GM18873 (cell line): ENCODE results near the gene PRIMA1.

Experiments used
- ATAC-seq: cut with Tn5 transposase; IDR thresholded peaks from one replicate; pipeline ENCODE4 v1.9.1; 2021; ENCODE audit warnings: mild to moderate bottlenecking, moderate library complexity, moderate number of reproducible peaks; ENCODE audit not compliant: unreplicated experiment, low FRiP score

PRIMA1 gene

DNA sequence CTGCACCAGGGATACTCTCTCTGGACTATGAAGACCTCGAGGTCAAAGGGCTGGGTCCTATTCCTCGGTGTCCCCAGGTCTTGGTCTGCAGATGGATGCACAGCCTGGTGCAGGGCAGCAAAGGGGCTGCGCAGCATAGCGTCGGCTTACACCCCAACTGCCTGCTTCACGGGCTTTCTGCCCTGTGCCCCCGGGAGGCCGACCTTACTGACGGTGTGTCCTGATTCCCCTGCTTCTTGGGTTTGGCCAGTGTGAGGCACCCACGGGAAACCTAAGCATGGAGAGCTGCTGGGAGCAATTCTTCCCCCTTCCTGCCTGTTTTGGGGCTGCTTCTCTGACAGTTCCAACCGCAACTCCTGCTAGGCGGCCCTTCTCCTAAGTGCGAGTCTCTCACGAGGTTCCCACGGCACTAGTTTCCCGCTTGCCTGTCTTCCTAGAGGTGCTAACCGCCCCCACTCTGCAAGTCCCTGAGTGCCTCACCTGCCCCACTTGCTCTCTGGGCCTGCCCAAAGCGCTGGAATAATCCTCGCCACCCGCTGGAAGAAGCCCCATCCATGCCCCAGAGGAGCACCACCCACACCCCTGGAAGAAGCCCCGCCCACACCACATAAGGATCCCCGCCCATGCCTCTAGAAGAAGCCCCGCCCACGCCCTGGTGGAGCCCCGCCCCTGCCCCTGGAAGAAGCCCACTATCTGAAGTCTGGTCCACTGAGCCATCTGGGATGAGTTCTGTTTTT is 54.0 kb downstream of the PRIMA1 start:
- no peak for ATAC-seq

DNA sequence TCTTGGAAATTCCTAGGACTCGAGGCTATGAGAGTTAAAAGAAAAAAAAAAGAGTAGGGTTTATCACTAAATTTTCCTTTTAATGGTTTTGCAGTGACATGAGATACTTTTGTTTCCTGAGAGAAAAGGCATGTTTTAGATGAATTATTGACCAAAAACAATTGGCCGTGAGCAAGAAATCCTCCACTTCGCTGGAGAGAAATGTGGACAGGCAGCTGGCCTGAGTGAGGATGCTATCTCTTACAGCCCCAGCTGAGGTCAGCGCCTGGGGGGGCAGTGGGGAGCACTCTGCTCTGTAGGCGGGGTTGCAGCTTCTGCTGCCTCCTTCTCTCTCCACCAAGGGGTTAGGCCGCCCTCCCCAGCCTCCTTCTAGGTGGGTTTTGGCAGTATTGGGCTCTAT is 54.7 kb downstream of the PRIMA1 start:
- no peak for ATAC-seq

DNA sequence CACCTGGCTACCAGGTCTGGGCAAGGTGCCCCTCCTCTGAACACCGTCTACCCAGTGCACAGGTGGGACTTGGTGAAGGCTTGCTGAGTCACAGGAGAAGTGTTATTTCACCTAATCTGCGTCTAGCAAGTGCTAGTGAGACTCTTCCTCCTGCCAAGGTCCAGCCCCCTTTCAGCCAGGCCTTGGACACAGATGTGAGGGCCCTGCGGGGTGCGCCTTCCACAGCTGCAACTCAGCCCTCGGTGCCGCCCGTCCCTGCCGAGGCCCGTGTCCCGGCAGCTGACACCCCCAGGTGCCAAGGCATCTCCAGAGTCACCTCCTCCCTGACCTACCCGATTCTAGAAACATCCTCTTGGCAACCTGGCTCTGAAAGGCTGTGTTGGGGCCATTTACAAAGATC is 55.1 kb downstream of the PRIMA1 start:
- no peak for ATAC-seq

DNA sequence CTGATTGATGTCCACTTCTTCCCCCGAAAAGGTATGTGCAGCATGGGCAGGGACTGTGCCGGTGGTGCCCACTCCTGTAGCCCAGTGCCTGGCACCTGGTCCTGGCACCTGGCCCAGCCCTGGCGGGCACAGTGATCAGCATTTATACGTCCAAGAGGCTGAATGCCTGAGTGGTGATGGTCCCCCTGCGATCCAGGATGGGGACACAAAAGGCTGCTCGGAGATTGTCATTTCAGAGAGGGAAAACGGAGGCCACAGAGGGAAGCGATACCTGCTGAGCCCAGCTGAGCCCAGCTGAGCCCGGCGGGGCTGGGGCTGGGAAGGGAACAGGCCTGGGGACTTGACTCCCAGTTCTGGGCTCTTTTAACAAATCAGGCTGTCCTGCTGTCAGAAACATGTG is 55.8 kb downstream of the PRIMA1 start:
- no peak for ATAC-seq

DNA sequence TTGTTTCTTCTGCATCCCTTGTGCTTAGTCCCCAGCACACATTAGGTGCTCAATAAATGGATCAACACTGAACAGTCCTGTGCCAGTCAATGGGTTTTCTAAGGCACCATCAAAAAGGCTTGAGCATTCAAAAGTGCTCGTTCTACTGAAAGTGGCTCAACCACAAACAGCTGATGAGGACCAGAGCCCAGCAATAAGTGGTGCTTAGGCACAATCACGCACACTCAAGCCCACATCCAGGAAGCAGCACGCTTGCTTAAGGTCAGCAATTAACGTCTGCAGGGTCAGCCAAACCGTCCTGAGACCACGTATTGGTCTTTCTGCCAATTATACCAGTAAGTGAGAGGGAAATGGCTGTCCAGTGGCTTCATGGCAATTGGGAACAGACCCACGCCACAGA is 56.5 kb downstream of the PRIMA1 start:
- ATAC-seq = no peak

DNA sequence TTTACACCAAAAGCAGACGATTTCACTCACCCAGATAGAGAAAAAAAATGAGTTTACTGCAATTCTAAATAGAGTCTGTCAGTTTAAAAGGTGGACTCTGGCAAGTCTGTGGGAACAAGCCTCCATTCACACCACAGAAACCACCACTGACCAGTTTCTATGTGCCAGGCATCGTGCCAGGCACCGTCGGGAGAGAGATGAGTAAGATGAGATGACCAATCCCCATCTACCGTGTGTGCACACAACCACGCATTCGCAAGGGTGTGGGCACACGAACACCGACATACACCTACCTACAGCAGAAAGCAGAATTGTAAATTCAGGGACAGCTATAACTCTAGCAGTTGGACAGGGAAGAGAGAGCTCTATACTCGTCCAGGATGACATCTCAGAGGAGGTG is 58.3 kb downstream of the PRIMA1 start:
- ATAC-seq = no peak

DNA sequence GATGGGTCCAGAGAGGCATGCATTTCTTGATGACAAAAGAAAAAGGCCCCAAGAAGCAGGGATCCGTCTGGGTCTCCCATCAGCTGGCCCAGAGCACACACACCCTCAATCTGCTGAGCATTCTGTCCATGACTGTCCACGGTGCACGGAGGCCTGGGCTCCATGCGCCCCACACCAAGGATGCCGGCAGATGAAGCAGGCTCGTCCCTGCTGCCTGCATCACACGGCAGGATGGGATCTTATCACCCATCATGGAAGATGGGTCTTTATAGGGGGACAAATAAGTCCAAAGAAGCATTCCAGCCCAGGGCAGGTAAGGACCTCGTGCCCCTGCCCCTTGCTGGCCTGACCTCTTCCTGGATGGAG is 59.7 kb downstream of the PRIMA1 start:
- ATAC-seq = no peak

DNA sequence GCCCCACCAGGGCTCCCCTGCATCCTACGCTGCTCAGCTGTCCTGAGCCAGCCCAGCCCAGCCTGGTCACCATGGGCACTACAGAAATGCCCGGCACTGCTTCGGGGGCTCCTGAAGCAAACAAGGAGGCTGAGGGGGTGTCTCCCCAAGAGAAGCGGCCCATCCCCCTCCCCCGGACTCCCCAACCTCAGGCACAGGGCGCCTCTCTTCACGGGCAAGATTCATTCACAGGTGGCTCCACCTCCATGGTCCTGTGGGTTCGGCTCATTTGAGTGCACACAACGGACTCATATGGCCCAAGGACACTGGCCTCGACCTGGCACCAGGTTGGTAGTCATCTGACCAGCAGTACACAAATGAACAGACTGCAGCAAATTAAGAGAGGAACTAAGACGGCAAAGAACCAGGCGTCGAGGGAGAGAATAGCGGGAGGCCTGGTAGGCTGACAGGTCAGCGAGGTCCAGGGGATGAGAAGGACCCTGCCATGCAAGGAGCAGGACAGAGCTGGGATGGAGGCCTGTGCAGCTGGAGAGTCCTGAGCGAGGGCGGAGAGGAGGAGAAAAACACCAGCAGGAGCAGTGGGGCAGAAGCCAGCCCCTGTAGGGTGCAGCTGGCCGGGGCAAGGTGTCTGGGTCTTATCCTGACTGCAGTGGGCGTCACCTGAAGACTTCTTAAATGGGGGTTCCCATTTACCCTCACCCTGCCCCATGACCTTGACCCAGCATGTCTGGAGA is 60.2 kb downstream of the PRIMA1 start:
- ATAC-seq = no peak

DNA sequence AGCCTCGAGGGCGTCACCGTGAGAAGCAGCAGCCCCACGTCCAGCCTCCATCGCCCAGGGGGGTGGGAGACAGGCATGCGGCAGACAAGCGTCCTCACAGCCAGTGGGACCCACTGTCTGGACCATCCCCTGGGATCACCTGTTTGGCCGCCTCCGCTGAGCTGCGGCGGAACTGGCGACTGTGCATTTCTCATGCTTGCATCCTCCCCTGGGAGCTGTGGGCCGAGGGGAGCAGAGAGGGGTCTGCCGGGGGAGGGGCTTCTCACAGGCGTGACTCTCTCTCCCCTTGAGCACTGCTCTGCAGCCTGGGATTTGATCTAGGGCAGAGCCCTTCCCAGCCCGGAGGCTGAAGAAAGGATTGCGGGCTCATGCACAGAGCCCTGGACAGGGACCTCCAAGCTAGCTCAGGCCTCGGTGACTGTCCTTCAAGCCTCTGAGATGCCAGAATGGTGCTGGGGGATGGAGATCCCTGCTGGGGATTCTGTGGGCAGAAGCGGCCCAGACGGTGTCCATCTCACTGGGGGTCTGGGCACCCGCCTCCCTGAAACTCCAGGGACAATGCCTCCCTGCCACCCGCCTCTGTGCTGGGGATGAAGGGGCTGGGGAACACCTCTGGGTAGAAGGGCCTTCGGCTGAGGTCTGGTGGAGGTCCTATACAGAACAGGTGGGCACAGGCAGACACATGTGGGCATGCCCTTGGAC is 61.1 kb downstream of the PRIMA1 start:
- ATAC-seq = no peak

DNA sequence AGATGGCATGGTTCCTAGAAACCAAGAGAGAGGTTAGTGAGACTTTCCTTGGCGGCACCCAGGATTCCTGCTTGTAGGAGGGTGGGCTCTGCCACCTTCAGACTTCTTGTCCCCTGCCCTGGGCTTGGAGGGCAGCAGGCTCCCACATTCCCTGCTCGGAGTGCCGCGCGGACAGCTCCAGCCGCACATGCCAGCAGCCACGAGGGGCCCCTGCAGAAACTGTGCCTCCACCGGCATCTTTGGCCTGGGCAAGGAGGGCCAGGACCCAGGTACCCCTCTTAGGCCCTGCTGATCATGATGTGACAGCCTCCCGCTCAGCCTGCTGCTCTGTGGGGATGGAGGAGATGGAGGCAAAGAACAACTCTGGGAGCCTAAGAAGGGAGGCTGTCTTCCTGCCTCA is 62.3 kb downstream of the PRIMA1 start:
- ATAC-seq = no peak

DNA sequence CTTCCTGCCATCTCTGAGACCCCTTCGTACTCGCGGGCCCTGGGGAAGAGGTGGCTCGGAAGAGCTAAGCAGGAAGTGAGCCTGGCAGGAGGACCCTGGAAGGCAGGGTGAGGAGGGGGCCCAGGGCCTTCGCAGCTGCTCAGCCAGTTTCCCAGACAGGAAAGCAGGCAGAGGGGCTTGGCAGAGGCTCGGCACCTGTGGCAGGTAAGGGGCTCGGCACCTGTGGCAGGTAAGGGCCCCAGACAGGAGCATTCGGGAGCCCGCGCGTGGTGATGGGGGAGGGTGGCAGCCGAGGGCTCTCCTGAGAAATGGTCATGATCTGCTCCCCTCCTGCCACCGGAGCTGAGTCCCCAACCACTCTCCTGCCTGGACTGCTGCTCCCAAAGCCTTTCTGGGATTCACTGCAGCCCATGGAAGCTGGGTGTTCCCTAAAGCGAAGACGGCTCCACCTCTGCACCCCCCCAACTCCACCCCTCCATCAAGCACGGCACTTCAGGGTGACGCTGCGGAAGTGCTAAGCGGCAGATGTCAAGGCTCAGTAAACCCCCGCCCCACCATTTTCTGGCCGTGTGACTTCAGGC is 63.2 kb downstream of the PRIMA1 start:
- ATAC-seq = no peak

DNA sequence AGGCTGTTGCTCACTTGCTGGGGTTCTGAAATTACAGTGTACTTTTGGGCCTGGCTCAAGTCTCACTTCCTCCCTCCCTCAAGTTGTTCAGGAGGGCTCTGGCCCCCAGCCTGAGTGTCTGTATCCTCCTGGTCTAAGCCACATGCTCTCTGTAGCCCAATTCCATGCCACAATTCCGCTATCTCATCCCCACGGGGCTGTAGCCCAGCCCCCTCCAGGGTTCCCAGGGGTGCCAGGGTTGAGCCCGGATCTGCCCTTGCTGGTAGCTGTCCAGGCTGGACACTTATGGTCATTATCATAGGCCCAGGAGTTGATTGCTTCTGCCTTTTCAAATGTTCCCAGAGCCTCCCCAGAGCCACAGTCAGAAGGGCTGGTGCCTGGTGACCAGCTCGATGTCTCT is 65.3 kb downstream of the PRIMA1 start:
- no peak for ATAC-seq

DNA sequence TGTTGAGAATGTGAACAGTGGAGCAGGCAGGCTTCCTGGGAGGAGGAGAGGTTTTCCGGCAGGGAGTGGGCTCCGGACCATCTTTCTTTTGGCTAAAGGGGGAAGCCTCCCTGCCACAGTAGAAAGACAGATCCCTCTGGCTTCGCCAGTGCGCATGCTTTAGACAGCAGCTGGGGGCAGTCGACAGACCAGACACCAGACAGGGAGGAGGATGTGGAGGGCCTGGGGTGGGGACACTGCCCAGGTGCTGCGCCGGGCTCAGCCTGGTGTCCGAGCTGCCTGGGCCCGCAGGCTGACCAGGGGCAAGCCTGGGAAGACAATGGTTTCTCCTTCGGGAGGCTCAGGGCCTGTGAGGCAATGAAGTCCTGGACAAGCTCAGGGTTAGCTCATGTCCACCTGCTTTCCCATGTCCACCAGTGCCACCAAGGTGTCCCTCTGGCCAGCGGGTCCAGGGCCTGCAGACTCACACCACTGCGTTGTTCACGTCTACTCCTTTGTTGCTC is 67.3 kb downstream of the PRIMA1 start:
- ATAC-seq = no peak

DNA sequence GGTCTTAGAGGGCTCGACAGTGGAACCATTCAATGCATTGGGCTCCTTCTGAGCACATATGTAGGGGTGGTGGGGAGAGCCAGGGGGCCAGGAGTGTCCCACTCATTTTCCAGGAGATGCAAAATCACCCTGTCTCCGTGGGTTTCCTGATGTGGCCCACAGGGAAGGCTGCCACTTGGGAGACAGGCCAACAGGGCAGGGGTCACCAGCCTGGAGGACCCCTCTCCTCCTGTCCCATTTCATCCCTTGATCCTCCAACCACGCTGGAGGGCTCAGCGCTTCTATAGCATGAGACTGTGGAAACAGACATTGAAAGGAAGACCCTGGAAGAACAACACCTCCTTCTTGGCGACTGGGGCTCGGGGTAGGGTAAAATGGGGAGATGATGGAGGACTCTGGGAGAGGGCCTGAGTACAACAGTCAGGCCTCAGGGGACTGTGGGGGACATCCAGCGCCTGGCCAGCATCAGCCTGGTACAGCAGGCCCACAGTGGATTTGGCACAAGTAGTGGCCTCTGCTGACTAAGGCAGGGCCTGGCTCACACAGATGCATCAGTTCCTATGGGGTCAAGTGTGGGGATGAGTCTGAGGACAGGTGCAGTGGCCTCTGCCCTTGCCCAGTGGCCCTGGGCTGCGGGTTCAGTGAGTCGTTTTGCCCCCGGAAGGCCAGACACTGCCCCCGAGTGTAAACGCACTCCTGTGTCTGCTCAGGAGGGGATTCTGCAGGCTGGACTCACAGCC is 68.0 kb downstream of the PRIMA1 start:
- ATAC-seq = no peak

DNA sequence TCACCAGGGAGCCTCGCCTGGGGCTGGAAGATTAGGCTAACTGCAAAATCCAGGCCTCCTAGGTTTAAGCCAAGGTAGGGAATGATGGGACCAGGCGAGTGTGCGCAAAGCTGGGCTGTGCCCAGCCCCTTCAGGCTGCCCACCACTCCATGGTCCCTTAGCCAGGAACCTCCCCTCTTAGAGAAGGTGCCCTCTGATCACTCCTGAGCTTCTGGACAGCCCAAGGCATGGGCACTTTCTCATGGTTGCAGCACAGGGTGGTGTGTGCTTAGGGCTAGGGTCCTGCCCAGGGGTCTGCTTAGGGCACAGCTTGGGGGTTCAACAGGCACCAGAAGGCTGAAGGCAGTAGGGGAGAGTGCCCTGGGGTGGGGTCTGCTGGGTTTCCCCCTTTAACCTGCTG is 69.0 kb downstream of the PRIMA1 start:
- no peak for ATAC-seq

DNA sequence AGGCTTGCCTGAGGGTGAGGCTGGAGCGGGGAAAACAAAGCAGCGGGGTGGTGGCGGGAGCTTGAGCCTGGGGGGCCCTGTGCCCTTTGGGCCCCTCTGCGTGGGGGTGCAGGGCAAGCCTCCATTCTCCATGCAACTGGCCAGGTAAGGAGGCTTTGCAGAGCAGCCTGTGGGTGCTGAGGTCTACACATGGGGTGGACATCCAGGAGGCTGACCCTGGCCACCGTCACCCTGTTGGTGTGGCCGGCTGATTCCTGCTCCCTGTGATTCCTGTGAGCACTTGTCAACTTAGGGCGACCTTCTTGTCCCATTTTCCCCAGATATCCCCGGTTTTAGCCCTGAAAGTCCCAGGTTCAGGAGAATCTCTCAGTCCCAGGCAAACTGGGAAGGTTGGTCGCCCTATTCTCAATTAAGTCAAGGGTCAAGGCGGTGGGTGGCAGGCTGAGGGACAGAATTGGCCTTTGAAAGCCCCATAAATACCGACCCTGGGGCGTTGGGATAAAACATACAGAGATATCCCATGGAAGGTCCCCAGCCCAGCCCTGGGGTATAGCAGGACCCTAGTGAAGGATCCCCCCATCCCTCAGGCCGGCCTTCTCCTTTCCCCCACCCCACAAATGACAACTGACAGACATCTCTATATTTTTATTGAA is 70.5 kb downstream of the PRIMA1 start:
- no peak for ATAC-seq

DNA sequence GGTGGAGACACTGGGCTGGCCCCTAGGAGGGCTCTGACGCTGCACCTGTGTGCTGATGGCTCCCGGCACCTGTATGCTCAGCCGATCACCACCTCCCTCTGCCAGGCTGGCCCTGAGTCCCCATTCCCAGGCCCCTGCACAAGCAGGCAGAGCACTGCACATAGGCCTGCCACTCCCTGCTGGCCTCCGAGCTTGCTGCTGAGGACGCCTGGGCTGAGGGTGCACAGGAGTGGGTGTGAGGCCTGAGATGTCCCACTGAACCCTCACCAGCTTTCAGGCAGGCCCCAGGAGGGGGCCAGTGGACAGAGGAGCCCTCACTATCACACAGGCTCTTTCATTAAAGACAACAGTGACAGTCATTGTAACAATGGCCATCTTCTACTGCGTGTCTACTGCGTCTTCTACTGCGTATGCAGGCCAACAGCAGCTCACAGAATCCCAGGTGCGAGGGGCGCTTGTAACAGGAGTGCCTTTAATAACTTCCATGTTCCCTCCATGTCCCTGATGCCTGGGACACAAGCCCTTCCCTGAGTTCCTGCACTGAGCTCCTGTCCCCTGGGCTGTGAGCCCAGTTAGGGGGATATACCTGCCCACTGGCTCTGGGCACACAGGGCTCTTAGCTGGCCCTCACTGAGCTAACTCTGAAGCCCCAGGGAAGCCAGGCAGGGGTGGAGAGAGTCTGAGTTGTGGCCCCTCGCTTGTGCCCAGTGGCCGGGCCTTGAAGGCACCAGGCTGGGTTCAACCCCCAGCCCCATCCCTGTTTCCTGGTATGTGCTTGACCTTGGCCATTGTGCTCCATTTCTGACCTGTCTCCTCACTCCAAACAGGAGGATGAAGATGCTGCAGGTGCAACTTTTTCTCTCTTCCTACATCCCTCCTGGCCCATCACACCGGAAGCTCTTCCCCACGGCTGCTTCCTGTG is 71.3 kb downstream of the PRIMA1 start:
- ATAC-seq = no peak

DNA sequence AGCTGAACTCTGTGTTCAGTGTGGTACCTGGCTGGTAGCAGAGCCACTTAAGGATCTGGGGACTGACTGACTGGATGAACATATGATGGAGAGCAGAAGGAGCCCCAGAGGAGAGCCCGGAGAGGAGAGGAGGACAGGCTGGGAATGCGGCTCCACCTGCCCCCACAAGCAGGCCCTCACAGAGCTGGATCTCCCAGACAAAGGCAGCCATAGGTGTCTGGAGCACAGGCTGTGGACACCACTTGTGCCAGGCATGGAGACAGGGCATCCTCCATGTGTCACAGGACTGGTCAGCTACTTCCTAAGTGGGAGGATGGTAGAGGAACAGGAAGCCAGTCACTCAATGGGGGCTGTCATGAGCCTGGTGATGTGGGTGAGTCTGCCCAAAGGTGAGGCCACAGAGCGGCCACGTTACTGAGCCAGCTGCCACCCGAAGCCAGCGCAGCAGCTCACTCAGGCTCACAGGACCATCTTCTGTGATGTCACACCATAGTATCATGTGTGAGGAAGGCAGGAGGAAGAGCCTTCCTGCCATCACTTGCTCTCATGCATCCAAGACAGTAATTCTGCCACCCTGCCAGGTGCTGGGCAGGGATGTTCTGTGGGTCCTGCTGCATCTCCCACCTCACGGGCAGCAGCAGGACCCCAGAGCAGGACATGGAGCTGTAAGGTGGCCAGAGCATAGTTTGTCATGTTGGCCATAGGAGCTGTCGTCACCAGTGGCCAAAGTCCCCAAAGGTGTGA is 72.1 kb downstream of the PRIMA1 start:
- no peak for ATAC-seq
